ENCODE results near the gene PLD2. TPM values are rescaled to one million over a fixed set of nuclear protein-coding genes. Genes with fewer than 3 reads are reported as not detected.

The PLD2 gene
- polyA plus RNA-seq (2013, experiment 1 of 2): 15.8 TPM
- 17.0 TPM for polyA plus RNA-seq (2013, experiment 2 of 2)

DNA sequence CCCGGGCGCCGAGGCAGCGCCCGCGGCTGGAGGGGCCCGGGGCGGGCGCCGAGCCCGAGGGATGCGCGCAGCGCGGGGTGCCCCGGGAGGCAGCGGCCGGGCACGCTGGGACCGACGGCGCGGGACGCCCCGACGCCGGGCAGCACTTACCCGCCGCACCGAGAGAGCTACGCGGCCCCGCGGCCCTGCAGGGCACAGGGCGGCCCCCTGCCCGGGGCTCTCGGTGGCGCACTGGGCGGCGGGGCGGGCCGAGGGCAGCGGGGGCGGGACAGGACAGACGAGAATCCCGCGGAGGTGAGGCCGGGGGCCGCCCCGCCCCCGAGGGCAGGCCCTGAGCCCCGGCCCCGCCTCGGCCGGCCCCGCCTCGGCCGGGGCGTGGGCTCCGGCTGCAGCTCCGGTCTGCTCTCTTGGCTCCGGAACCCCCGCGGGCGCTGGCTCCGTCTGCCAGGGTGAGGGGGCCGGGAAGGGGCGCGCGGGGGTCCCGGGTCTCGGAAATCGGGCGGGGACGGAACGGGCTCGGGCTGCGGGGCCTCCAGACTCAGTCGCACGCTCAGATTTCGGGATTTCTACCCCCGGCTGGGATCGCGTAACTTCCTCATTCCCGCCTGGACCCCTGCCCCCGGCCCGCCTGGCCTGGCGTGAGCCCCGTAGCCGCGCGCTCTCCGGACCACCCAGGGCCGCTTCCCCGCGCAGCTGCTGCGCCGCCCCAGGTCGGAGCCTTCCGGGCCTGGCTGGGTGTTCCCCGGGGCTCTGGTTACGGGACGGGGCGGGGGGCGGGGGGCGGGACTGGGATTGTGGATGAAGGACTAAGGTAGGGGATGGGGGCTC is at the start of gene PLD2:
PLD2 (plus strand) TSS at position 376 of the 828 bp plus-strand sequence. CDS start 621 bp downstream, outside the sequence.
- H3K79me1 ChIP-seq (ENCODE audit: low read length): no peaks in the 10 kb centered on the region
- peak within 1 kb of the TSS; percentile 93 for H3K56ac ChIP-seq (ENCODE audit: low read length)
- H3K4ac ChIP-seq (ENCODE audit: low read depth, low read length): peak within 1 kb of the TSS; percentile 88
- no CpG with 5 or more reads among the region's 106 CpGs for WGBS (ENCODE audit: extremely low coverage, insufficient coverage, low lambda C conversion rate)
- H2BK5ac ChIP-seq (ENCODE audit: low read length): no peak within 1 kb of the TSS
- DNase-seq: peak; percentile 88
- peak within 1 kb of the TSS; percentile 78 for H2BK120ac ChIP-seq (ENCODE audit: low read depth, low read length)
- H3K4me2 ChIP-seq (ENCODE audit: low read length): peak within 1 kb of the TSS; percentile 95
- no peaks in the 10 kb centered on the region for H3K36me3 ChIP-seq (ENCODE audit: control insufficient read depth, insufficient read depth, low read length)
- no peaks in the 10 kb centered on the region for H3K79me2 ChIP-seq (ENCODE audit: control insufficient read depth, insufficient read depth, low read length)
- no peaks in the 10 kb centered on the region for H3K27me3 ChIP-seq (ENCODE audit: insufficient read depth, low read length, poor library complexity)
- H3K18ac ChIP-seq (ENCODE audit: low read length): peak within 1 kb of the TSS; percentile 92
- H3K9ac ChIP-seq (ENCODE audit: low read length): peak within 1 kb of the TSS; percentile 91
- no peak within 1 kb of the TSS for H2AK5ac ChIP-seq (ENCODE audit: low read length)
- H3K4me1 ChIP-seq (ENCODE audit: control insufficient read depth, low read depth, low read length): no peaks in the 10 kb centered on the region
- peak within 1 kb of the TSS; percentile 87 for H4K8ac ChIP-seq (ENCODE audit: low read depth, low read length)
- no peak within 1 kb of the TSS for H3K27ac ChIP-seq (ENCODE audit: low read depth, low read length)
- peak within 1 kb of the TSS; percentile 80 for H3K4me3 ChIP-seq (ENCODE audit: low read length)
- no peak within 1 kb of the TSS for H4K5ac ChIP-seq (ENCODE audit: low read length)
- H3K23ac ChIP-seq (ENCODE audit: low read length): no peak within 1 kb of the TSS
- no peak within 1 kb of the TSS for H2BK15ac ChIP-seq (replicated peaks; ENCODE audit: low read depth)

DNA sequence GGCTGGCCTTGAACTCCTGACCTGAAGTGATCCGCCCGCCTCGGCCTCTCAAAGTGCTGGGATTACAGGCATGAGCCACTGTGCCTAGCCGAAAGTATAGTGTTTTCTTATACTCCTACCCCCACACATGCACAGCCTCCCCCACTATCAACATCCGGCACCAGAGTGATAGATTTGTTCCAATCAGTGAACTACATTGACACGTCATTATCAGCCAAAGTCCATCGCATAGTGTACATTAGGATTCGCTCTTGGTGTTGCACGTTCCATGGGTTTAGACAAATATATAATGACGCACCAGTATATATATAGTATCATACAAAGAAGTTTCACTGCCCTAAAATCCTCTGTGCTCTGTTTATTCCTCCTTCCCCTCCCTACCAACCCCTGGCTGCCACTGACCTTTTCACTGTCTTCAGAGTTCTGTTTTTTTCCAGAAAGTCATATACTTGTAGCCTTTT is 47.1 kb upstream of the PLD2 start:
- Histone ChIP-seq H4K8ac (ENCODE audit: low read depth, low read length) (no peak overlapping the region), H3K4me3 (ENCODE audit: low read length) (no peak overlapping the region), H3K4ac (ENCODE audit: low read depth, low read length) (no peak overlapping the region), H3K18ac (ENCODE audit: low read length) (no peak overlapping the region), H2BK120ac (ENCODE audit: low read depth, low read length) (no peak overlapping the region), H3K23ac (ENCODE audit: low read length) (no peak overlapping the region), H3K79me1 (ENCODE audit: low read length) (no peaks in the 10 kb centered on the region), H3K4me1 (ENCODE audit: control insufficient read depth, low read depth, low read length) (no peaks in the 10 kb centered on the region), H3K27me3 (ENCODE audit: insufficient read depth, low read length, poor library complexity) (no peaks in the 10 kb centered on the region), H2BK15ac (replicated peaks; ENCODE audit: low read depth) (no peak overlapping the region), H3K9ac (ENCODE audit: low read length) (no peak overlapping the region), H4K5ac (ENCODE audit: low read length) (no peak overlapping the region), H2AK5ac (ENCODE audit: low read length) (no peak overlapping the region), H3K56ac (ENCODE audit: low read length) (no peak overlapping the region), H2BK5ac (ENCODE audit: low read length) (no peak overlapping the region), H3K4me2 (ENCODE audit: low read length) (no peak overlapping the region), H3K79me2 (ENCODE audit: control insufficient read depth, insufficient read depth, low read length) (no peaks in the 10 kb centered on the region), H3K36me3 (ENCODE audit: control insufficient read depth, insufficient read depth, low read length) (no peaks in the 10 kb centered on the region), H3K27ac (ENCODE audit: low read depth, low read length) (no peak overlapping the region)
- WGBS (ENCODE audit: extremely low coverage, insufficient coverage, low lambda C conversion rate): no CpG with 5 or more reads among the region's 10 CpGs
- DNase-seq: no peak

DNA sequence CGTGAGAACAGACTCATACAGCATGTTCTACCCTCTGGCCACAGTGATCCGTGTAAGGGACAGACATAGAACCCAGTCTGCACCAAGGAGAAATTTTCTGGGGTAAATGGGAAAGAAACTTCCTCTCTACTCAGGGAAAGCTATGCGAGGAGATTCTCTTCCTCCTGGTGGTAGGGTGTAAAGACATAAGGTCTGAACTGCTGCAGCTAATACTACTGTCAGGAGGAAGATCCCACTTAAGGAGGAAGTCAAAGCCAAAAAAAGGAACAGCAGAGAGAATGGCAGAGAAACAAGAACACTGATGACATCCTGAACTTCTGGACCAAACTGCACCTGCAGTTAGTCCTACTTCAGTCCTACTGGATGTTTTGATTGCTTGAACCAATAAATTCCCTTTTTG is 42.4 kb upstream of the PLD2 start:
- H3K79me2 ChIP-seq (ENCODE audit: control insufficient read depth, insufficient read depth, low read length): no peaks in the 10 kb centered on the region
- H3K18ac ChIP-seq (ENCODE audit: low read length): no peak overlapping the region
- no peaks in the 10 kb centered on the region for H3K27me3 ChIP-seq (ENCODE audit: insufficient read depth, low read length, poor library complexity)
- no peak overlapping the region for H3K56ac ChIP-seq (ENCODE audit: low read length)
- no peak overlapping the region for H3K27ac ChIP-seq (ENCODE audit: low read depth, low read length)
- no peak overlapping the region for H3K23ac ChIP-seq (ENCODE audit: low read length)
- no peak overlapping the region for H3K4me2 ChIP-seq (ENCODE audit: low read length)
- H2BK120ac ChIP-seq (ENCODE audit: low read depth, low read length): no peak overlapping the region
- H4K8ac ChIP-seq (ENCODE audit: low read depth, low read length): no peak overlapping the region
- no peak overlapping the region for H3K4ac ChIP-seq (ENCODE audit: low read depth, low read length)
- H3K4me3 ChIP-seq (ENCODE audit: low read length): no peak overlapping the region
- H2AK5ac ChIP-seq (ENCODE audit: low read length): no peak overlapping the region
- H4K5ac ChIP-seq (ENCODE audit: low read length): no peak overlapping the region
- no peak overlapping the region for H2BK15ac ChIP-seq (replicated peaks; ENCODE audit: low read depth)
- H3K9ac ChIP-seq (ENCODE audit: low read length): no peak overlapping the region
- no peak overlapping the region for H2BK5ac ChIP-seq (ENCODE audit: low read length)
- no CpG with 5 or more reads among the region's 3 CpGs for WGBS (ENCODE audit: extremely low coverage, insufficient coverage, low lambda C conversion rate)
- DNase-seq: no peak
- no peaks in the 10 kb centered on the region for H3K4me1 ChIP-seq (ENCODE audit: control insufficient read depth, low read depth, low read length)
- H3K36me3 ChIP-seq (ENCODE audit: control insufficient read depth, insufficient read depth, low read length): no peaks in the 10 kb centered on the region
- no peaks in the 10 kb centered on the region for H3K79me1 ChIP-seq (ENCODE audit: low read length)

DNA sequence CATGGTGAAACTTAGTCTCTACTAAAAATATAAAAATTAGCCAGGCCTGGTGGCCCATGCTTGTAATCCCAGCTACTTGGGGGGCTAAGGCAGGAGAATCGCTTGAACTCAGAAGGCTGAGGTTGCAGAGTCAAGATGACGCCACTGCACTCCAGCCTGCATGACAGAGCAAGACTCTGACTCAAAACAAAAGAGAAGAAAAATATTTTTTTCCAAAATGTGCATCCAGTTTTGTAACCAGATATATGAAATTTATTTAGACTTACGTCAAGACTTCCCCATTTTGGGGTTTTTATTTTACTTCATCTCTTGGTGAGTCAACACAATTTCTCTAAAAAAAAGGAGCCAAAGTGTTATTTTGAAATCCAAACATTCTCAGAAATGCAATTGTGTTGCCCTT is 40.8 kb upstream of the PLD2 start:
- H2AK5ac ChIP-seq (ENCODE audit: low read length): no peak overlapping the region
- H2BK15ac ChIP-seq (replicated peaks; ENCODE audit: low read depth): no peak overlapping the region
- H3K18ac ChIP-seq (ENCODE audit: low read length): no peak overlapping the region
- no peak overlapping the region for H3K4me2 ChIP-seq (ENCODE audit: low read length)
- H4K8ac ChIP-seq (ENCODE audit: low read depth, low read length): no peak overlapping the region
- no peak overlapping the region for H2BK5ac ChIP-seq (ENCODE audit: low read length)
- no peaks in the 10 kb centered on the region for H3K79me2 ChIP-seq (ENCODE audit: control insufficient read depth, insufficient read depth, low read length)
- DNase-seq: no peak
- no peaks in the 10 kb centered on the region for H3K36me3 ChIP-seq (ENCODE audit: control insufficient read depth, insufficient read depth, low read length)
- no peak overlapping the region for H3K9ac ChIP-seq (ENCODE audit: low read length)
- WGBS (ENCODE audit: extremely low coverage, insufficient coverage, low lambda C conversion rate): no CpG with 5 or more reads among the region's 3 CpGs
- H4K5ac ChIP-seq (ENCODE audit: low read length): no peak overlapping the region
- no peaks in the 10 kb centered on the region for H3K27me3 ChIP-seq (ENCODE audit: insufficient read depth, low read length, poor library complexity)
- H3K27ac ChIP-seq (ENCODE audit: low read depth, low read length): no peak overlapping the region
- H3K4ac ChIP-seq (ENCODE audit: low read depth, low read length): no peak overlapping the region
- H2BK120ac ChIP-seq (ENCODE audit: low read depth, low read length): no peak overlapping the region
- H3K23ac ChIP-seq (ENCODE audit: low read length): no peak overlapping the region
- H3K4me1 ChIP-seq (ENCODE audit: control insufficient read depth, low read depth, low read length): no peaks in the 10 kb centered on the region
- H3K4me3 ChIP-seq (ENCODE audit: low read length): no peak overlapping the region
- no peaks in the 10 kb centered on the region for H3K79me1 ChIP-seq (ENCODE audit: low read length)
- H3K56ac ChIP-seq (ENCODE audit: low read length): no peak overlapping the region

DNA sequence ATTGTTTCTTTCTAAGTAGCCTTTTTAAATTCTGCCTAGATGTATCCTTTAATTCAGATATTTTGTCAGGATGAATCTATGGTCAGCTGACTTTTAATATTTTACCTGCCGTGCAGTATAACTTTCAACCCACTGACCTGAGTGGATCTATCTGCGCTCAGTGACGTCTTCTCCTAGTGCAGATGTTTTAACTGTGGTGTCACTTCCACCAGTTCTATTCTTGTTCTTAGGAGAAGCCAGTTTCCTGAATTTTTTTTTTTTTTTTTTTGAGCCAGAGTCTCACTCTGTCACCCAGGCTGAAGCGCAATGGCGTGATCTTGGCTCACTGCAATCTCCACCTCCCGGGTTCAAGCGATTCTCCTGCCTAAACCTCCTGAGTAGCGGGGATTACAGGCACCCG is 40.2 kb upstream of the PLD2 start:
- Histone ChIP-seq H3K4me2 (ENCODE audit: low read length) (no peak overlapping the region), H3K4me1 (ENCODE audit: control insufficient read depth, low read depth, low read length) (no peaks in the 10 kb centered on the region), H2BK120ac (ENCODE audit: low read depth, low read length) (no peak overlapping the region), H3K79me2 (ENCODE audit: control insufficient read depth, insufficient read depth, low read length) (no peaks in the 10 kb centered on the region), H2BK15ac (replicated peaks; ENCODE audit: low read depth) (no peak overlapping the region), H3K27me3 (ENCODE audit: insufficient read depth, low read length, poor library complexity) (no peaks in the 10 kb centered on the region), H3K27ac (ENCODE audit: low read depth, low read length) (no peak overlapping the region), H3K79me1 (ENCODE audit: low read length) (no peaks in the 10 kb centered on the region), H4K8ac (ENCODE audit: low read depth, low read length) (no peak overlapping the region), H2BK5ac (ENCODE audit: low read length) (no peak overlapping the region), H3K18ac (ENCODE audit: low read length) (no peak overlapping the region), H3K36me3 (ENCODE audit: control insufficient read depth, insufficient read depth, low read length) (no peaks in the 10 kb centered on the region), H3K23ac (ENCODE audit: low read length) (no peak overlapping the region), H3K56ac (ENCODE audit: low read length) (no peak overlapping the region), H3K4ac (ENCODE audit: low read depth, low read length) (no peak overlapping the region), H3K9ac (ENCODE audit: low read length) (no peak overlapping the region), H2AK5ac (ENCODE audit: low read length) (no peak overlapping the region), H3K4me3 (ENCODE audit: low read length) (no peak overlapping the region), H4K5ac (ENCODE audit: low read length) (no peak overlapping the region)
- no CpG with 5 or more reads among the region's 9 CpGs for WGBS (ENCODE audit: extremely low coverage, insufficient coverage, low lambda C conversion rate)
- no peak for DNase-seq

Data from mesendoderm (in vitro differentiated cells).